ENCODE results near the gene UBAC1.
"Not testable (repeated sequence)": the region's sequence is repeated elsewhere in the genome, so short reads cannot be mapped to it uniquely, and the experiment has no call there.

The UBAC1 gene

DNA sequence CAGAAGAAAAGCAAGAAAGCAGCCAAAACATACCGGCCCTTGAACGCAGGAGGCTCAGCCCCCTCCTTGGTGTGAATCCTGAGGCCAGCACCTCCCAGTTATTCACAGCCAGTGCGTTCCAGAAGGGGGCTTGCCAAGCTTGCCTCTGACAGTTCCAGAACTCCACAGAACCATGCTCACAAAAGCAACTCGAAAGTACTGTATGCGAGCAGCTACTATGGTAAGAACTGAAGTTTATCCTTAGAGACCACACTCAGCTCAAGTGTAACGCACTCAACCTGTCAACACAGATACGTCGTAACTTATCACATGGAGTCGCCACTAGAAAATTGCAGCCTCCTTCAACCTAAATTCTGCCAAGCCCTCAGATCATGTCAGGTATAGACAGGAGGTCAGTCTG is 1.4 kb downstream of the UBAC1 start:
- no peak for DNase-seq (ENCODE audit: low spot score)

DNA sequence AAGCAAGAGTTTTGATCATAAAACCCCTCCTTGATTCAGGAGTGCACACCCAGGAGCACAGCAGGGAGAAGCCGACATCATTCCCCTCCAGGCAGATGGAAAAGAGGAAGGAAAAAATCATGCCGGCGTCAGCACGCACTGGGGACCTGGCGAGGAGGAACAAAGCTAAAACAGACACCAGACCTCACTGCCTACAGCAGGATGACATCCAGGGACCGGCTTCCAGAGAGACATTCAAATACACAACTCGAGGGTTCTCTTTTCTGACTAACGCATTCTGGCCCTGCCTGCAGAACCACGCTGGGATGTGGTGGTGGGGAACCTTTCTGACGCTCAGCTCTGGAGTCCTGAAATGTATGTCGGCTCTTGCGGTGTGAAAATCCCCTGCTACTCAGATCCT is 2.7 kb downstream of the UBAC1 start:
- DNase-seq (ENCODE audit: low spot score) = no peak

DNA sequence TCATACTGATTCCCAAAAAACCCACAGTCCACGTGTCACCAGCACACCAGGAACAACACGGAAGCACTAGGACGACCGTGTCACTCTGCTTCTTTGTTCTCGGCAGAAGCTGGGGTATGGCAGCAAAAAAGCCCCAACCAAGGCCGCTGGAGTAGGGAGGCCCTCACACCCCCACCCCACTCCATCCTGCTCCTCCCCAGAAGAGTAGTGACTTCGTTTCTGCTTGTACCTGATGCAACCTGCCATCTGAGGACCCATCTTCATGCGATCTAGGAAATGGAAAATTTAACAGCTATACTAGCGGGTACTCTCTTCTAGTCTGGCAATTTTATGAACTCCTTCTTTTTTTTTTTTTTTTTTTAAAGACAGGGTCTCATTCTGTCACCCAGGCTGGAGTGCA is 3.7 kb downstream of the UBAC1 start:
- no peak for DNase-seq (ENCODE audit: low spot score)

DNA sequence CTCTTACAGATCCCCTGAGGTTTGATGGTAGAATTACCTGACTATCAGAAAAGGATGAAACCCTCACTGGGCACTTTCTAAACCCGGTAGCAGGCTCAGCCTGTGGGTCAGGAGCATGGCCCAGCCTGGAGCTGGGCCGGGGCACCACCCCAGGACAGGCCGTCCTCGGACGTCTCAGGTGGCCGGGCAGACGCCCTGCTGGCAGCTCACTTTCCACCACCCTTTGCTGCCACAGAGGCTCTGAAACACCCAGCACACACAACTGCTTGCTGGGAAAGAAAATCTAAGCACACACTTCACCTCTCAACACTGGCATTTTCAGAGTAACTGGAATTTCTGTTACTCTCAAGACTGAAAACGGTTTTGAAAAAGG is 4.4 kb downstream of the UBAC1 start:
- no peak for DNase-seq (ENCODE audit: low spot score)

DNA sequence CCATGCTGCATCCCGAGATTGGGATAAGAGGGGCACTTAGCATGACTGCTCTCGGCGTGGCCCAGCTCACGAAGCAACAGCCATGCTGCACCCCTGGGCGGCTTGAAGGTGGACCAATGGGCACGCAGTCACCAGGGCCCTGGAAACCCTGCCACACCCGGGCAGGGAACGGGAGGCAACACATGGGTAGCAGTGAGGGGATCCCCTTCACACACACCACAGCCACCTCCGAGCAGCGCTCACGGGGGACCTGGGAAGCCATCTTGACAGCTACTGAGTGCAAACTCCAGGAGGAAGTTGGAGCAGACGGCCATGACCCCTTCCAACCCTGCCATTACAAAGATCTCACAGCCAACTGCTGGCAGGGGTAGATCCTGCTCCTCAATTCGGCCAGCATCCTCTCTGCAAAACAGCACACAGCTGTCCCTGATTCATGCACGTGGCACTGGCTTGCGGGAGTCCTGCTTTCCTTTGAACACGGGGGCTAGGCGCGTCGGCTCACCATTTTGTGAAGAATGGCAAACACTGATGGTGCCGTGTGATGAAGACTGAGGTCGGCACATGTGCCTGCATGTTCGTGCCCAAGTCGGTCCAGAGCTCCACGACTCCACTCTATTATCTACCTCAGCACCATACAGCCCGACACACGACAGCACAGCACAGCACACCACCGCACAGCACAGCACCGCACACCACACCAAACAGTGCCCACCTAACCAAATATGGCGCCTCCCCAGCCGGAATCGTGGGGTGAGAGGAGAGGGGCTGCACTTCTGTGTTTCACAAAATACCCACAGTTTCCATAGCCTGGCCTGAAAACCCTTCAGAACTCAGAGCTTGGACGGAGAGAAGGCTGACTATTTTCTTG is 5.0 kb downstream of the UBAC1 start:
- no peak for DNase-seq (ENCODE audit: low spot score)

DNA sequence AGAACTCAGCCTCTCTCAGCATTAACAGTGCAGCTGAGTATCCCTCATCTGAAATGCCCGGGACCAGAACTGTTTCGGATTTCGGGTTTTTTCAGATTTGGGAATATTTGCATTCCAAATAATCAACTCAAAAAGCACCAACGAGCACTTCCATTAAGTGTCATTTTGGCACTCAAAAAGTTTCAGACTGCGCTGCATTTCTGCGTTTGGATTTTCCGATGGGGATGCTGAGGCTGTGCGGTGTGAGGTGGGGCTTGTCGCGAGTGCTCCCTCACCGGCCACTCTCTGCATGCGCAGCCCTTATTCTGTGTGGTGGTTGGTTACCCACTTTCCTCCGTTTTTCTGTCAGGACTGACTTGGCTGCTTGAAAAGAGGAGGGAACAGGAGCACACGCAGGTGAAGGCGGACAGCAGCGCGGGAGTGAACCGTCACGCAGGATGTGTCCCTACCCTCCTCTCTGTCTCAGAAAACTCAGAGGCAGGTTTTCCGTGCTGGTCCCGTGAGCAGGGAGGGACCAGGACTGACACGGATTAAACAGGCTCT is 8.4 kb downstream of the UBAC1 start:
- DNase-seq (ENCODE audit: low spot score) = no peak

DNA sequence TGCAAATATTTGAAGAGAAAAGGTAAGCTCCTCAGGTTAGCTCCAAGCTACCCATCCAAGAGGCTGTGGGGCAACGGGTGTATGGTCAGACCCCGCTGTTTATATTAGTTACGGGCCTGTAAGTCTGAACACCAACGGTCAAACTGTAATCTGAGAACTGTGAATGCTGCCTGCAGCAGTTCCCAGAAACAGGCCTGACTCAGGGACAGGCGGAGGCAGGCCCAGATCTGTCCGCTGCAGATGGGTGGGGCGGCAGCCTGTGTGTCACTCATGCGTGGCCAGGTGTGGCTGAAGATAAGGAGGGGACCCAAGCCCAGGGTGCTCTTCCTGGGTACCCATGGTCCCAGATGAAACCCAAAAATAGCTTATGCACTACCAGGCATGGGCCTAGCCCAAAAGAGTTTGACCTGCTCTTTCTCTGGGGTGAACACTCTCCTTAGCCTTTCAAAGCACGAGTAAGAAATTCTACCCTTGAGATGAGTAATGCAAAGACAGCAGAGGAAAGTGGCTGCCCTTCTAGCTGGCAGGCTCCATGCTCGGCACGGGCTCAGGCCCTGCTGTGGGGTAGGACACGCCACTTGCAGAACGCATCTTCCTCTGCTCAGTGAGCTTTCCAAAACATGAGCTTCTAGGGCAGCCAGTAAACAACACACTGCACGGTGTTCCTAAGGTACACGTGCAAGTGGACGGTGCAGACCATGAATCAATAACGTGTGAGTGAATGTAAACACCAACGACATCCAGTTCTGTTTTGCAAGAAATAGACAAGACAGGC is 9.1 kb downstream of the UBAC1 start:
- DNase-seq (ENCODE audit: low spot score) = no peak

DNA sequence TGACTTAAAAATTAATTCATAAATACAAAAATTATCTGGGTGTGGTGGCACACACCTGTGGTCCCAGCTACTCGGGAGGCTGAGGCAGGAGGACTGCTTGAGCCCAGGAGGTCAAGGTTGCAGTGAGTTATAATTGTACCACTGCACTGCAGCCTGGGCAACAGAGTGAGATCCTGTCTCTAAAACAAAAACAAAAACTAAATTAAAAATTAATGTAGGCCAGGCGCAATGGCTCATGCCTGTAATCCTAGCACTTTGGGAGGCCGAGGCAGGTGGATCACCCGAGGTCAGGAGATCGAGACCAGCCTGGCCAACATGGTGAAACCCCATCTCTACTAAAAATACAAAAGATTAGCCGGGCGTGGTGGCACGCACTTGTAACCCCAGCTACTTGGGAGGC is 9.9 kb downstream of the UBAC1 start:
- DNase-seq (ENCODE audit: low spot score) = not testable (repeated sequence)

DNA sequence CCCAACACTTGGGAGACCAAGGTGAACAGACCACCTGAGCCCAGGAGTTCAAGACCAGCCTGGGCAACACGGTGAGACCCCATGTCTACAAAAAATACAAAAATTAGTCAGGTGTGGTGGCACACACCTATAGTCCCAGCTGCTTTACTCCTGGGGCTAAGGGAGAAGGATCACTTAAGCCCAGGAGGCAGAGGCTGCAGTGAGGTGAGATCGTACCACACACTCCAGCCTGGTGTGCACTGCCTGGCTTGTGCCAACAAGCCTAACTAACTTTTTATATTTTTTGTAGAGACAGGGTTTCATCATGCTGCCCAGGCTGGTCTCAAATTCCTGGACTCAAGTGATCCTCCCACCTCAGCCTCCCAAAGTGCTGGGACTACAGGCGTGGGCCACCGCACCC is 10.3 kb downstream of the UBAC1 start:
- DNase-seq (ENCODE audit: low spot score) = not testable (repeated sequence)

DNA sequence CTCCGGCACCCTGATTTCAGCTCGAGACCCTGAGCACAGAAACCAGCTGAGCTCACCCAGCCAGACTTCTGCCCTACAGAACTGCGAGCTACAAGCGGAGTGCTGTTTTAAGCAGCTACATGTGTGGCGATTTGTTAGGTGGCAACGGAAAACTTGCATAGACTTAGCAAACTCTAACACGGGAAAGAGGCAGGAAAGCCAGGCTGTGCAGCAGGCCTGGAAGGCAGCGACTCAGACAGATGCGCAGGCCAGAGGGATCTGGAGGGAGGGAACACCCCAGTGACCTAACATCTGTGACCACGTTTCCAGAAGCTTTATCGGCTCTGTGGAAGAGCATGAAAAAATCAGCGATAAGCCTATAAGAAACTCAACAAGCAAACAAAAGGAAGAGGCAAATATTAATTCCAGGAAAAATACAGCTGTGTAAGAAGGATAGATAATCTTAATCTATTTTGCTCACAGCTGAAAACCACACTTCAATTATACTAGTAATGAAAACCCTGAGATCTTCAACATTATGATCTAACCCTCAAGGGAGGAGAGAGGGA is 11.0 kb downstream of the UBAC1 start:
- no peak for DNase-seq (ENCODE audit: low spot score)

DNA sequence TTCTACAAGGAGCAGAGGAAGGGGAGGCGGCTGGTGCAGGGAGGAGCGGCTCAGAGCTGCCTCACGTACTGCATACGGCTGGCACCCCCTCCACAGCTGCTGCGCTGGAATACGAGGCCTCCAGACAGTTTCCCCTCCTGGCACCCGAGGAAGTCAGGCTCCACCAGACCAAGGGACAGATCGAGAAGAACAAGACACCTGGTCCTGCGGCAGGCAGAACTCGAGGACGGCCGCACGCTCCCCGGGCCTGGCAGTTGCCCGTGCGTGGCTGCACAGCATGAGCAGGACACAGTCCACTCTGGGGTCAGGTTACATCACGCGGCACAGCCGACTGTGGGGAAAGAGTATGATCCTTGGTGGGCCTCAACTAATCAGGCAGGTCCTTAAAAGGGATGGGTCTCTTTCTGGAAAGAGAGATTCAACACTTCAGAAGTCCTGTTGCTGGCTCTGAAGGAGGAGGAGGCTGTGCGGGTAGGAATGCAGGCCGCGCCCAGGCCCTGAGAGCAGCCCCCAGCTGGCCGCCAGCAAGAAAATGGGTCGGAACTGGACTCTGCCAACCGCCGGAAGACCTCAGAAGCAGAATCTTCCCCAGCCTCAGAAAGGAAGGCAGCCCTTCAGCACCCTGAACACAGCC is 11.6 kb downstream of the UBAC1 start:
- DNase-seq (ENCODE audit: low spot score) = no peak

DNA sequence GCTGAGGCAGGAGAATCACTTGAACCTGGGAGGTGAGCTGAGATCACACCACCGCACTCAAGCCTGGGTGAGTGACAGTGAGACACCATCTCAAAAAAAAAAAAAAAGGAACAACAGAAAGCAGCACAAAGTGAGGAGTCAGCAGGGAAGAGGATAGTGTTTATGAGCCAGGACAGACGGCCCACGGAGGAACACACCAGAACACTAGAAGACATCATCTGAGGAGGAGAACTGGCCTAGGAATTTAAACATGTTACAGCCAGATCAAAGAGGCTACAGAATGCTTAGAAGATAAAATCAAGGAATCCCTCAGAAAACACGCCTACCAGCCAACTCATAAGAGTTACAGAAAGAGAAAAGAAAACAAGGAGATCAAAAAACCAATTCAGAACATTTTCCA is 12.2 kb downstream of the UBAC1 start:
- DNase-seq (ENCODE audit: low spot score) = no peak

DNA sequence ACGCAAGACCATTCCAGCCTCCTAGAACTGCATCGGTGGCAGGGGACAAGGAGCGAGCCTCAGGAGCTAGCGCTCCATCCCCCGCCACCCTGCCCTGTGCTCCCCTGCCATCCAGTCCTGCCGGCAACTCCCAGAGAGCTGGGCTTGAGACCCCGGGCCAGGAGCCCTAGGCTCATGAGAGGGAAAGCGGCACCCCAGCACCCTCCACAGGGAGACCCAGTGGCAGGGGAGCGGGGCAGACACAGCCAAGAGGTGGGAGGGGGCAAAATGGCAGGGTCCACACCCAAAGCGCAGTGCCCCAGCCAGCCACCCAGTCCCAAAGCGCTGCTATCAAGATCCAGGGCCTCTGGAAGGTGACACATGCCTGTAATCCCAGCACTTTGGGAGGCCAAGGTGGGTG is 12.7 kb downstream of the UBAC1 start:
- DNase-seq (ENCODE audit: low spot score) = no peak

DNA sequence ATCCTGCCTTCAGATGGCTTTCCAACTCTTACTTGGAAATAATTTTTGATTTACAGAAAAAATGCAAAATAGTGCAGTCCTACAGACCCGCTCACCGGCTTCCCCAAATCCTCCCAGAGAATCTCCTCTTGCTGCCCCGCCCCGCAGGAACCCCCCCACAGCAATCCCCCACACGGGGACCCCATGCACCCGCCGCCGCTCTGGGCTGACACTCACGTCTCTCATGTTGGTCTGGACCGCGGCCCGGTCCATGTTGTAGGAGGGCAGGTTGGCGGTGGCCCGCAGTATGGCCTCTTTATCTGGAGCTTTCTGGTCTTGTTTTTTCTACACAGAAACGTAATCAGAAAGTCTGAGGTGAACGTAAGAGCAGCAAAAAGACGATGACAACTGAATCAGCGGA is 13.6 kb downstream of the UBAC1 start:
- DNase-seq (ENCODE audit: low spot score) = peak; percentile 34

DNA sequence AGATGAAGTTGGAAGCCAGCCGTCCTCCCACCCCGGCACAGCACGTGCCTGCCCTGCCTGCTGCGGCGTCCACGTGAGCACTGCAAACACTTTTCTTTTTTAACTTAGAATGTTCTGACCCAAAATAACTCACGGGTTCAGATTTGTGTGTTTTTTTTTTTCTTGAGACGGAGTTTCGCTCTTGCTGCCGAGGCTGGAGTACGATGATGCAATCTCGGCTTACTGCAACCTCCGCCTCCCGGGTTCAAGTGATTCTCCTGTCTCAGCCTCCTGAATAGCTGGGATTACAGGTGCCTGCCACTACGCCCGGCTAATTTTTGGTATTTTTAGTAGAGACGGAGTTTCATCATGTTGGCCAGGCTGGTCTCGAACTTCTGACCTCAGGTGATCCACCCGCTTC is 14.1 kb downstream of the UBAC1 start:
- not testable (repeated sequence) for DNase-seq (ENCODE audit: low spot score)

DNA sequence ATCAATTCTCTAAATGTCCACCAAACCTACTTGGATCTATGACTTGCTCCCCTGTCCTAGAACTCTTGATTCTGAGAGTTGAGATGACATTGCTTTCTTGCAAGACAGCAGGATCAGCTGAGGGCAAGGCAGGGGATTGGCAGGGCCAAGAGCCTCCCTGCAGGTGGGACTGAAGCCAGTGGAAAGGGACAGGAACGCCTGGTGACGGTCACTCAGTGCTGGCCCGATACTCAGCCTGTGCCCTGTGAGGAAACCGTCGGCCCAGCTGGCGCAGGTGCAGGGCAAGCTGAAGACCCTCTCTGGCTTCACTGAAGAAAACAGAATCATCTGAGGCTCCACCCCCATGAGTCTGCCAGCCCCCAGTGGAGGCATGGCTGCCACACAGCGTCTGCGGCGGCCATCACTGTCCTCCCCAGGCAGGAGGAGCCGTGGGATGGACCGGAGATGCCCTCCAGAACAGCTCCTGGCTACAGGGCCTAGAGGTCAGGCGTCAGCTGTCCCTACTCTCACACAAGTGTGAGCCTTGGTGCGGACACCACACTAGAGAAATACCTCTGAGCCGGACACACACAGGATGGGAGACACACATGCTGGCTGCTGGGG is 14.7 kb downstream of the UBAC1 start:
- DNase-seq (ENCODE audit: low spot score) = no peak

DNA sequence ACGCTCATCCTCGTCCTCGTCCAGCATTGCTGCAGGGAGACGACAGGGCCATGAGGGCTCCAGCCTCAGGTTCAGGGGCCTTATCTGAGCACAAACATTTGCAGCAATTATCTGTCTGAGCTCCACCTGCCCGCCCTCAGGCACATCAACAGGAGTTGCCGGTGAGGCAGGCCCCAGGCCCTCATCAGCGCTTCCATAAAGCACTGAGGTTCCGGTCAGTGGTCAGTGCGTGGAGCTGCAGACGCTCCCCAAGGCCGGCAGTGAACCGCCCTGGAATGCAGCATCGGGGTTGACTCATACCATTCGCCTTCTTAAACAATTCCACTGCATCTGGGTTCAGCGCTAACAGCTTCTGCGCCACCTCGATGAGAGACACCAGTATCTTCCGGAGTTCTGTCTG is 15.2 kb downstream of the UBAC1 start:
- peak; percentile 47 for DNase-seq (ENCODE audit: low spot score)

DNA sequence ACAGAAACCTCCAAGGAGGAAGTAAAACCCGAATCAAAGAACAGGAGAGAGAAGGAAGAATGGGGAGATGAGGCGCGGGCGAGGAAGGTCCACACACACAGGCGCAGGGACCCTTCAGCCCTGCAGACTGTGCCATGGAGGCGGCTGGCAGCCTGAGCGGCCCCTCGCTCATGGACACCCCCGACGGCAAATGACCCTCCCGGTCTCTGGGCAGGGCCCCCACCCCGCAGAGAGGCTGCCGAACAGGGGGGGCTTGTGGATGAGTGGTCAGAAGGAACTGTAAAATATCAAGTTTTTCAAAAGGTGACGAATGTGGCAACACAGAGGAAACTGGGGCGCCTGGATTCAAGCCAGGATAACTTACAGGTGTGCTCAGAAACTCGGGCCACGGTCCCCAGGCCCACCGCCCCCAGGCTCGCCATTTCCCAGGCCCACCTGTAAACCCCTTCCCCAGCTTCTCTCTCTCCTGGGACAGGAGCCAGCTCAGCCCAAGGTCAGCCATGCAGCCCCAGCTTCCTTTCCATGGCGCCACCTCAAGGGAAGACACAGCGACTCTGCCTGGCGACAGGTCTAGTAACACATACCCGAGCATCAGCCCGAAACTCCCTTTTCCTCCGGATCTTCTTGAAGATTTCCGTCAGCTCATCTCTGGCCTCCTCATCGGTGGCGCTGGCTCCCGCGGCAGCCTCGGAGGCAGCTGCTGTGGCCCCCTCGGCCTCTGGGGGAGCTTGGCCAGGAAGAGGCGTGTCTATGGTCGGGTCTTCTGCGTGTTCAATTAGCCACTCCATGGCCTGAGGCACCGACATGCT is 16.5 kb downstream of the UBAC1 start:
- DNase-seq (ENCODE audit: low spot score) = no peak

DNA sequence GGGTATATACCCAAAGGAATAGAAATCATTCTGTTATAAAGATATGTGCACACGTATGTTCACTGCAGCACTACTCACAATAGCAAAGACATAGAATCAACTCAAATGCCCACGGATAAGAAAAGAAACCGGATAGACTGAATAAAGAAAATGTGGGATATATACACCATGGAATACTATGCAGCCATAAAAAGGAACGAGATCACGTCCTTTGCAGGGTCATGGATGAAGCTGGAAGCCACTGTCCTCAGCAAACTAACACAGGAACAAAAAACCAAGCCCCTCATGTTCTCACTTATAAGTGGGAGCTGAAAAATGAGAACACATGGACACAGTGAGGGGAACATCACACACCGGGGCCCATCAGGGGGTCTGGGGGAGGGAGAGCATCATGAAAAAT is 17.6 kb downstream of the UBAC1 start:
- not testable (repeated sequence) for DNase-seq (ENCODE audit: low spot score)

DNA sequence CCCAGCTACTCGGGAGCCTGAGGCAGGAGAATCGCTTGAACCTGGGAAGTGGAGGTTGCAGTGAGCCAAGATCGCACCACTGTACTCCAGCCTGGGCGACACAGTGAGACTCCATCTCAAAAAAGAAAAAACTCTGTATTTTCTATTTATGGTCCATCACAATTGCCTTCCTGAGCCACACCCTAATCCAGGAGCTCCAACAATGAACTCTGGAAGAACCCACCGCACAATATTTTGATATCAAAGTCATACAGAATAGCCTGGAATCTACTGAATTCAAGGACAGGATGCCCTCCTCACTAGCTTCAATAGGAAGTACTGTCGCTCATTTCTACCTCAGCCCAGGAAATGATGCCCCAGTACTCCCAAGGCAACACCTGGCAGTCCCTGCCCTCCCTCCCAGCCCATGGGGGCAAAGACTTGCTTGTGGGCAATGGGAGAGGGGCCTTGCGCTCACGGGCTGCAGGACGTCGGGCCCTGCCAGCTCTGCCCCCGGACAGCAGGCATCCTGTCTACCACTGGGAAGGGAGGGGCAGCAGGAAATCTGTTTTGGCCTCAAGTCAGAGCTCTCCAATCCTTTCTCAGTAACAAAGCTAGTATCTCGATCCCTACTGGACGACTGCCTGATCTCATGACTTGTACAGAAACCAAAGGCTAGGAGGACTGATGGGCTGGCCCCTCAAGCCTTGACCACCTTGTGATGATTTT is 19.7 kb downstream of the UBAC1 start:
- DNase-seq (ENCODE audit: low spot score) = no peak

Data from ecto neural progenitor cell (in vitro differentiated cells).